GM23338 (cell line): Measurements from ENCODE around the gene SPRED2. TPM values are rescaled to one million over a fixed set of nuclear protein-coding genes. Genes with fewer than 3 reads are reported as not detected.

Experiments
- ATAC-seq: fragments of 200-7000 bp; cut with Tn5 transposase; 3 replicates; pipeline ENCODE4 v1.9.1; 2020
- DNase-seq: peaks from one replicate; pipeline ENCODE4 v3.0.0-alpha.2; 2015; ENCODE audit warnings: low spot score
- H2AFZ ChIP-seq: fragments of 200-600 bp; sonication (generic); 2 replicates; pipeline ENCODE4 v1.8.0; 2016; ENCODE audit warnings: antibody characterized with exemption, mild to moderate bottlenecking, moderate library complexity
- H3F3A ChIP-seq: fragments of 200-600 bp; sonication (generic); replicated peaks from 2 replicates; pipeline ENCODE4 v1.8.0; 2017; ENCODE audit warnings: antibody characterized with exemption, mixed run types, low read depth
- H3K27ac ChIP-seq: fragments of 200-600 bp; sonication (generic); 2 replicates; pipeline ENCODE4 v1.6.1; 2016; ENCODE audit warnings: low read depth
- H3K27me3 ChIP-seq: fragments of 200-600 bp; sonication (generic); 2 replicates; pipeline ENCODE4 v1.8.0; 2016; ENCODE audit warnings: mild to moderate bottlenecking, mixed run types, moderate library complexity; ENCODE audit not compliant: insufficient read depth
- H3K36me3 ChIP-seq: fragments of 200-600 bp; sonication (generic); 2 replicates; pipeline ENCODE4 v1.8.0; 2016; ENCODE audit warnings: mild to moderate bottlenecking; ENCODE audit not compliant: insufficient read depth
- H3K4me1 ChIP-seq: fragments of 200-600 bp; sonication (generic); 2 replicates; pipeline ENCODE4 v1.8.0; 2016; ENCODE audit warnings: mild to moderate bottlenecking, moderate library complexity; ENCODE audit not compliant: insufficient read depth
- H3K4me2 ChIP-seq: fragments of 200-600 bp; sonication (generic); 2 replicates; pipeline ENCODE4 v1.7.1; 2017; ENCODE audit warnings: mixed run types
- H3K4me3 ChIP-seq: fragments of 200-600 bp; sonication (generic); 2 replicates; pipeline ENCODE4 v1.6.1; 2016; ENCODE audit warnings: mixed run types
- H3K79me2 ChIP-seq: fragments of 200-600 bp; sonication (generic); replicated peaks from 2 replicates; pipeline ENCODE4 v1.8.0; 2017; ENCODE audit warnings: mild to moderate bottlenecking; ENCODE audit not compliant: insufficient read depth
- H3K9me2 ChIP-seq: fragments of 200-600 bp; sonication (generic); 2 replicates; pipeline ENCODE4 v1.8.0; 2017; ENCODE audit not compliant: insufficient read depth
- H4K20me1 ChIP-seq: fragments of 200-600 bp; sonication (generic); replicated peaks from 2 replicates; pipeline ENCODE4 v1.8.0; 2017; ENCODE audit warnings: mild to moderate bottlenecking; ENCODE audit not compliant: insufficient read depth
- H3K27ac Mint-ChIP-seq: 2 replicates; pipeline ENCODE4 v1.8.0; 2020; ENCODE audit warnings: inconsistent platforms, mild to moderate bottlenecking, moderate library complexity, mixed read lengths
- H3K27me3 Mint-ChIP-seq: 3 replicates; pipeline ENCODE4 v1.8.0; 2022; ENCODE audit warnings: low read depth, mild to moderate bottlenecking, moderate library complexity, mixed read lengths, inconsistent platforms; ENCODE audit not compliant: insufficient read depth, poor library complexity
- H3K36me3 Mint-ChIP-seq: 3 replicates; pipeline ENCODE4 v1.8.0; 2021; ENCODE audit warnings: low read depth, mild to moderate bottlenecking, inconsistent platforms, moderate library complexity, mixed read lengths
- H3K4me1 Mint-ChIP-seq: 3 replicates; pipeline ENCODE4 v1.8.0; 2020; ENCODE audit warnings: mild to moderate bottlenecking, inconsistent platforms, mixed read lengths
- H3K4me3 Mint-ChIP-seq: 3 replicates; pipeline ENCODE4 v1.8.0; 2021; ENCODE audit warnings: moderate library complexity, mild to moderate bottlenecking, inconsistent platforms, mixed read lengths
- H3K9me3 Mint-ChIP-seq: 3 replicates; pipeline ENCODE4 v1.8.0; 2020; ENCODE audit warnings: moderate library complexity, mild to moderate bottlenecking, inconsistent platforms, mixed read lengths
- CTCF ChIP-seq, 2 experiments: fragments of 200-600 bp in 1 of 2; sonication (generic) in 1 of 2; conservative IDR thresholded peaks; 2 replicates each; pipeline versions ENCODE4 v1.5.1 to v1.6.1; 2016 to 2017; ENCODE audit warnings: antibody characterized with exemption in 2 of 2, low read depth in 2 of 2, mild to moderate bottlenecking in 2 of 2, moderate library complexity in 1 of 2
- NANOG ChIP-seq: IDR thresholded peaks from 2 replicates; pipeline ENCODE4 v1.6.1; 2016; ENCODE audit warnings: antibody characterized with exemption, borderline replicate concordance
- POLR2AphosphoS5 ChIP-seq: IDR thresholded peaks from 2 replicates; pipeline ENCODE4 v1.6.1; 2016; ENCODE audit warnings: antibody characterized with exemption, low read depth
- STAT1 ChIP-seq: IDR thresholded peaks from one replicate; pipeline ENCODE4 v1.6.1; 2016; ENCODE audit warnings: antibody characterized with exemption; ENCODE audit not compliant: unreplicated experiment
- polyA plus RNA-seq: library from polyadenylated mRNA; unstranded; fragments of >200 nt; fragmentation: Nextera tagmentation; extraction: Ambion mirVana; gene quantifications from 2 replicates; pipeline ENCODE4 v1.2.1, GENCODE V29; 2016
- total RNA-seq: library from RNA; depleted of rRNA; stranded (reverse); fragments of >200 nt; shearing (Covaris generic); gene quantifications from 2 replicates; pipeline ENCODE4 v1.2.3, GENCODE V29; 2014
- TF ChIP-seq, protein P1 (sequence below): fragments of 250-450 bp; sonication (Bioruptor Pico); IDR thresholded peaks from 2 replicates; pipeline ENCODE4 v1.5.0; 2020; ENCODE audit warnings: mild to moderate bottlenecking, moderate library complexity

The SPRED2 gene
- total and polyA plus RNA-seq, 2 experiments from 2014 or later, result 8.7 to 13.0 TPM

- Mint-ChIP-seq H3K27ac (no peak overlapping the region), H3K27me3 (peaks cover 5% of the 10 kb centered on the region), H3K4me3 (no peak overlapping the region), H3K4me1 (peaks cover 46% of the 10 kb centered on the region), H3K9me3 (no peaks in the 10 kb centered on the region), H3K36me3 (no peaks in the 10 kb centered on the region)
- H2AFZ ChIP-seq, result no peak overlapping the region
- H4K20me1 ChIP-seq, result peaks cover 62% of the 10 kb centered on the region
- no peaks in the 10 kb centered on the region for H3K9me2 ChIP-seq
- no peaks in the 10 kb centered on the region for H3K36me3 ChIP-seq
- H3K4me3 ChIP-seq, result no peak overlapping the region
- TF ChIP-seq CTCF (conservative IDR thresholded peaks at IDR 0.05; ENCODE audit: low read depth in 2 of 2), result no peak
- TF ChIP-seq, protein P1, sequence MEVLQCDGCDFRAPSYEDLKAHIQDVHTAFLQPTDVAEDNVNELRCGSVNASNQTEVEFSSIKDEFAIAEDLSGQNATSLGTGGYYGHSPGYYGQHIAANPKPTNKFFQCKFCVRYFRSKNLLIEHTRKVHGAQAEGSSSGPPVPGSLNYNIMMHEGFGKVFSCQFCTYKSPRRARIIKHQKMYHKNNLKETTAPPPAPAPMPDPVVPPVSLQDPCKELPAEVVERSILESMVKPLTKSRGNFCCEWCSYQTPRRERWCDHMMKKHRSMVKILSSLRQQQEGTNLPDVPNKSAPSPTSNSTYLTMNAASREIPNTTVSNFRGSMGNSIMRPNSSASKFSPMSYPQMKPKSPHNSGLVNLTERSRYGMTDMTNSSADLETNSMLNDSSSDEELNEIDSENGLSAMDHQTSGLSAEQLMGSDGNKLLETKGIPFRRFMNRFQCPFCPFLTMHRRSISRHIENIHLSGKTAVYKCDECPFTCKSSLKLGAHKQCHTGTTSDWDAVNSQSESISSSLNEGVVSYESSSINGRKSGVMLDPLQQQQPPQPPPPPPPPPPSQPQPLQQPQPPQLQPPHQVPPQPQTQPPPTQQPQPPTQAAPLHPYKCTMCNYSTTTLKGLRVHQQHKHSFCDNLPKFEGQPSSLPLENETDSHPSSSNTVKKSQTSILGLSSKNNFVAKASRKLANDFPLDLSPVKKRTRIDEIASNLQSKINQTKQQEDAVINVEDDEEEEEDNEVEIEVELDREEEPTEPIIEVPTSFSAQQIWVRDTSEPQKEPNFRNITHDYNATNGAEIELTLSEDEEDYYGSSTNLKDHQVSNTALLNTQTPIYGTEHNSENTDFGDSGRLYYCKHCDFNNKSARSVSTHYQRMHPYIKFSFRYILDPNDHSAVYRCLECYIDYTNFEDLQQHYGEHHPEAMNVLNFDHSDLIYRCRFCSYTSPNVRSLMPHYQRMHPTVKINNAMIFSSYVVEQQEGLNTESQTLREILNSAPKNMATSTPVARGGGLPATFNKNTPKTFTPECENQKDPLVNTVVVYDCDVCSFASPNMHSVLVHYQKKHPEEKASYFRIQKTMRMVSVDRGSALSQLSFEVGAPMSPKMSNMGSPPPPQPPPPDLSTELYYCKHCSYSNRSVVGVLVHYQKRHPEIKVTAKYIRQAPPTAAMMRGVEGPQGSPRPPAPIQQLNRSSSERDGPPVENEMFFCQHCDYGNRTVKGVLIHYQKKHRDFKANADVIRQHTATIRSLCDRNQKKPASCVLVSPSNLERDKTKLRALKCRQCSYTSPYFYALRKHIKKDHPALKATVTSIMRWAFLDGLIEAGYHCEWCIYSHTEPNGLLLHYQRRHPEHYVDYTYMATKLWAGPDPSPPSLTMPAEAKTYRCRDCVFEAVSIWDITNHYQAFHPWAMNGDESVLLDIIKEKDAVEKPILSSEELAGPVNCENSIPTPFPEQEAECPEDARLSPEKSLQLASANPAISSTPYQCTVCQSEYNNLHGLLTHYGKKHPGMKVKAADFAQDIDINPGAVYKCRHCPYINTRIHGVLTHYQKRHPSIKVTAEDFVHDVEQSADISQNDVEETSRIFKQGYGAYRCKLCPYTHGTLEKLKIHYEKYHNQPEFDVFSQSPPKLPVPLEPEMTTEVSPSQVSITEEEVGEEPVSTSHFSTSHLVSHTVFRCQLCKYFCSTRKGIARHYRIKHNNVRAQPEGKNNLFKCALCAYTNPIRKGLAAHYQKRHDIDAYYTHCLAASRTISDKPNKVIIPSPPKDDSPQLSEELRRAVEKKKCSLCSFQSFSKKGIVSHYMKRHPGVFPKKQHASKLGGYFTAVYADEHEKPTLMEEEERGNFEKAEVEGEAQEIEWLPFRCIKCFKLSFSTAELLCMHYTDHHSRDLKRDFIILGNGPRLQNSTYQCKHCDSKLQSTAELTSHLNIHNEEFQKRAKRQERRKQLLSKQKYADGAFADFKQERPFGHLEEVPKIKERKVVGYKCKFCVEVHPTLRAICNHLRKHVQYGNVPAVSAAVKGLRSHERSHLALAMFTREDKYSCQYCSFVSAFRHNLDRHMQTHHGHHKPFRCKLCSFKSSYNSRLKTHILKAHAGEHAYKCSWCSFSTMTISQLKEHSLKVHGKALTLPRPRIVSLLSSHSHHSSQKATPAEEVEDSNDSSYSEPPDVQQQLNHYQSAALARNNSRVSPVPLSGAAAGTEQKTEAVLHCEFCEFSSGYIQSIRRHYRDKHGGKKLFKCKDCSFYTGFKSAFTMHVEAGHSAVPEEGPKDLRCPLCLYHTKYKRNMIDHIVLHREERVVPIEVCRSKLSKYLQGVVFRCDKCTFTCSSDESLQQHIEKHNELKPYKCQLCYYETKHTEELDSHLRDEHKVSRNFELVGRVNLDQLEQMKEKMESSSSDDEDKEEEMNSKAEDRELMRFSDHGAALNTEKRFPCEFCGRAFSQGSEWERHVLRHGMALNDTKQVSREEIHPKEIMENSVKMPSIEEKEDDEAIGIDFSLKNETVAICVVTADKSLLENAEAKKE (CRISPR knock-in tag), result no peak
- no peak overlapping the region for H3K27ac ChIP-seq
- DNase-seq (peak; percentile 40), ATAC-seq (peak; percentile 58)
- peaks cover 62% of the 10 kb centered on the region for H3K79me2 ChIP-seq
- H3F3A ChIP-seq, result no peaks in the 10 kb centered on the region
- H3K27me3 ChIP-seq, result no peaks in the 10 kb centered on the region
- peaks cover 28% of the 10 kb centered on the region for H3K4me1 ChIP-seq
- H3K4me2 ChIP-seq, result no peak overlapping the region
These were observed 28.9 kb downstream of the SPRED2 start for GRCh38 chr2:65403529-65403915.

DNA sequence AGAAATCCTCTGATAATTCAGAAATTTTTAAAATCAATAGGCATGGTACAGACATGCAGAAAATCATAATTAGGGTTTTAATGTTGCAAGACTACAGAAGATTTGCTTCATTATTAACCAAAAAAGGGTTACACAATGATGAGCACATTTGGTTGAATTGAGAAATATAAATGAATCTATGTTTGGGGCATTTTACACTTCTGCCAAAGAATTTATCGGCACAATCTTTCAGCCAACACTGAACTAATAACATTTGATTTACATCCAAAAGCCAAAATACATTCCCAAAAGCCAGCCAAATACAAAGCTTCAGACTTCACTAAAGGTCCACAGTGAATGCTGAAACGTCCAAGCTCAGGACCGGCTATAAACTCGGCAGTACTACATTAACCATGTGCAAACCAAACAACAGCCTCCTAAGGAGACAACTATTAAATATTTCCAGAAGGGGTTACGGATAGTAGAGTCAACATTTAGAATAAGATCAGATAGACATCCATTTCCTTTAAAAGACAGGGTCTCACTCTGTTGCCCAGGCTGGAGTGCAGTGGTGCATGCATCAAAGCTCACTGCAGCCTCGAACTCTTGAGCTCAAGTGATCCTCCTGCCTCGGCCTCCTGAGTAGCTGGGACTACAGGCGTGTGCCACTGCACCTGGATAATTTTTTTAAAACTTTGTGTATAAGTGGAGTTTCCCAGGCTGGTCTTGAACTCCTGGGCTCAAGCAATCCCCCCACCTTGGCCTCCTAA is 29.4 kb downstream of the SPRED2 start:
- H3K79me2 ChIP-seq, result peaks cover 62% of the 10 kb centered on the region
- no peaks in the 10 kb centered on the region for H3K9me3 Mint-ChIP-seq
- no peak for TF ChIP-seq STAT1
- TF ChIP-seq POLR2AphosphoS5, result no peak
- TF ChIP-seq NANOG, result no peak

More for the DNA sequence above, 29.4 kb downstream of the SPRED2 start:
- no peak overlapping the region for H3K27ac Mint-ChIP-seq
- no peak overlapping the region for H3K4me2 ChIP-seq
- no peak for ATAC-seq
- H4K20me1 ChIP-seq, result peaks cover 67% of the 10 kb centered on the region
- no peaks in the 10 kb centered on the region for H3F3A ChIP-seq
- no peak overlapping the region for H3K4me3 Mint-ChIP-seq
- peaks cover 28% of the 10 kb centered on the region for H3K4me1 ChIP-seq
- H3K27me3 Mint-ChIP-seq, result peaks cover 5% of the 10 kb centered on the region
- no peaks in the 10 kb centered on the region for H3K36me3 Mint-ChIP-seq
- H3K27me3 ChIP-seq, result no peaks in the 10 kb centered on the region
- H3K4me3 ChIP-seq, result no peak overlapping the region
- DNase-seq, result no peak
- peaks cover 43% of the 10 kb centered on the region for H3K4me1 Mint-ChIP-seq
- H3K36me3 ChIP-seq, result no peaks in the 10 kb centered on the region
- H3K9me2 ChIP-seq, result no peaks in the 10 kb centered on the region
- H2AFZ ChIP-seq, result no peak overlapping the region
- H3K27ac ChIP-seq, result no peak overlapping the region
